HepG2 (cell line): Measurements from ENCODE around the gene SH2D7. TPM values are rescaled to one million over a fixed set of nuclear protein-coding genes. Genes with fewer than 3 reads are reported as not detected.

Experiments used
- ATAC-seq: fragments of 200-7000 bp; cut with Tn5 transposase; 3 replicates; pipeline ENCODE4 v1.9.1; 2020; ENCODE audit warnings: mild to moderate bottlenecking, moderate library complexity
- BruUV-seq: library from RNA; stranded (reverse); fragments of 400-500 nt; replicated peaks from 2 replicates; lab custom pipeline; 2021; lab: Mats Ljungman, UMichigan
- CTCF ChIA-PET: fragments of 300-600 bp; formaldehyde crosslinking; extraction: SDS; loops from one replicate; lab custom pipeline; 2021; ENCODE audit warnings: low total read pairs, inconsistent platforms, low intra/inter-chr PET ratio; lab: Yijun Ruan, JAX
- POLR2A ChIA-PET: fragments of 350-600 bp; sonication (Branson Sonifier 250); formaldehyde crosslinking; loops from one replicate; lab custom pipeline; 2020; ENCODE audit warnings: antibody characterized with exemption, inconsistent platforms; lab: Yijun Ruan, JAX
- DNase-seq: peaks from one replicate; pipeline ENCODE4 v3.0.0-alpha.2; 2015; ENCODE audit warnings: low spot score
- FAIRE-seq: peaks from 3 replicates; lab custom pipeline; 2011; peaks lifted over from hg19 to GRCh38; lab: Jason Lieb, UNC
- H2AFZ ChIP-seq: one replicate; pipeline ENCODE4 v1.6.1; 2011; ENCODE audit warnings: low read length, inconsistent platforms
- H3K27ac ChIP-seq: fragments of 300-600 bp; 3 replicates; pipeline ENCODE4 v1.8.0; 2011; ENCODE audit warnings: mixed run types, mild to moderate bottlenecking, mixed read lengths, low read length, inconsistent platforms; ENCODE audit not compliant: insufficient read depth; ENCODE audit errors: extremely low read length
- H3K27me3 ChIP-seq, 2 experiments: fragments of 200-600 bp in 1 of 2; 2 replicates in 1 of 2; 3 replicates in 1 of 2; pipeline versions ENCODE4 v1.6.0 to v1.8.0; 2011; ENCODE audit warnings: low read length in 2 of 2, mild to moderate bottlenecking in 2 of 2, moderate library complexity in 2 of 2, inconsistent platforms in 1 of 2; ENCODE audit not compliant: insufficient read depth in 2 of 2, control insufficient read depth in 1 of 2
- H3K36me3 ChIP-seq, 2 experiments: fragments of 200-600 bp in 1 of 2; replicated peaks in 1 of 2; 2 replicates in 1 of 2; 3 replicates in 1 of 2; pipeline versions ENCODE4 v1.5.1 to v1.8.0; 2011; ENCODE audit warnings: low read length in 2 of 2, inconsistent platforms in 1 of 2; ENCODE audit not compliant: insufficient read depth in 2 of 2, control insufficient read depth in 1 of 2
- H3K4me1 ChIP-seq: 2 replicates; pipeline ENCODE4 v1.5.1; 2012; ENCODE audit warnings: low read length, inconsistent platforms; ENCODE audit not compliant: insufficient read depth
- H3K4me2 ChIP-seq: 2 replicates; pipeline ENCODE4 v1.6.0; 2011; ENCODE audit warnings: low read depth, low read length, inconsistent platforms
- H3K4me3 ChIP-seq, 3 experiments: fragments of 200-600 bp in 1 of 3; sonication (generic), shearing (Covaris generic) in 1 of 3; replicated peaks in 1 of 3; 2 replicates each; pipeline ENCODE4 v1.5.1; 2011 to 2016; ENCODE audit warnings: low read length in 3 of 3, inconsistent platforms in 2 of 3, low read depth in 2 of 3, mild to moderate bottlenecking in 2 of 3, control low read depth in 1 of 3, mixed read lengths in 1 of 3; ENCODE audit not compliant: insufficient read depth in 1 of 3
- H3K79me2 ChIP-seq: one replicate; pipeline ENCODE4 v1.6.1; 2011; ENCODE audit warnings: low read length, inconsistent platforms; ENCODE audit not compliant: insufficient read depth
- H3K9ac ChIP-seq: 2 replicates; pipeline ENCODE4 v1.6.0; 2011; ENCODE audit warnings: mild to moderate bottlenecking, low read depth, low read length, inconsistent platforms; ENCODE audit not compliant: insufficient read depth
- H3K9me3 ChIP-seq: 2 replicates; pipeline ENCODE4 v1.5.1; 2012; ENCODE audit warnings: mild to moderate bottlenecking, low read length
- H4K20me1 ChIP-seq: 2 replicates; pipeline ENCODE4 v1.6.0; 2011; ENCODE audit warnings: inconsistent platforms, mild to moderate bottlenecking, low read length, moderate library complexity; ENCODE audit not compliant: insufficient read depth
- RBM22 ChIP-seq: fragments of 200-400 bp; formaldehyde crosslinking; optimal IDR thresholded peaks from 2 replicates; pipeline ENCODE3; 2017; ENCODE audit warnings: mild to moderate bottlenecking, low read length, moderate library complexity
- SIN3A ChIP-seq: IDR thresholded peaks from 2 replicates; pipeline ENCODE4 v1.6.1; 2011; ENCODE audit warnings: low read depth, mild to moderate bottlenecking, control low read depth, low read length, borderline replicate concordance
- ZFX ChIP-seq: sonication (generic); formaldehyde crosslinking; IDR thresholded peaks from 2 replicates; pipeline ENCODE4 v1.4.0; 2020; ENCODE audit warnings: mild to moderate bottlenecking, low read depth, missing genetic modification reagents, moderate library complexity
- ZNF160 ChIP-seq: sonication (generic); formaldehyde crosslinking; IDR thresholded peaks from 2 replicates; pipeline ENCODE4 v1.8.0; 2022; ENCODE audit warnings: mild to moderate bottlenecking, inconsistent platforms, missing genetic modification reagents
- ZNF329 ChIP-seq: sonication (generic); formaldehyde crosslinking; IDR thresholded peaks from 2 replicates; pipeline ENCODE4 v1.9.0; 2021; ENCODE audit warnings: low read depth, mild to moderate bottlenecking, missing genetic modification reagents
- ZNF33B ChIP-seq: sonication (generic); formaldehyde crosslinking; IDR thresholded peaks from 2 replicates; pipeline ENCODE4 v1.5.1; 2020; ENCODE audit warnings: mild to moderate bottlenecking, missing genetic modification reagents
- ZNF567 ChIP-seq: sonication (generic); formaldehyde crosslinking; IDR thresholded peaks from 2 replicates; pipeline ENCODE4 v1.8.1; 2023; ENCODE audit warnings: mild to moderate bottlenecking, missing genetic modification reagents, borderline replicate concordance
- ZNF746 ChIP-seq: sonication (generic); formaldehyde crosslinking; IDR thresholded peaks from 2 replicates; pipeline ENCODE4 v1.8.0; 2022; ENCODE audit warnings: mild to moderate bottlenecking, missing genetic modification reagents
- WGBS: methylation state at CpG from one replicate; pipeline ENCODE4 v1.1.6; 2017; ENCODE audit warnings: low lambda C conversion rate; 5-methylcytosine and 5-hydroxymethylcytosine counted together
- in situ Hi-C: cut with HindIII; loops from 2 replicates; pipeline ENCODE4 v1.10.0; 2017; ENCODE audit warnings: low pct_unique_long_range_greater_than_20kb; ENCODE audit not compliant: extremely low pct_ligation_motif_present
- intact Hi-C: fragments of 100-400 bp; cut with micrococcal nuclease; formaldehyde crosslinking; loops from one replicate; pipeline ENCODE4 v1.10.0; 2022; ENCODE audit not compliant: unreplicated experiment
- polyA plus RNA-seq, 8 experiments: library from polyadenylated mRNA; depleted of rRNA in 3 of 8; stranded (reverse) in 7 of 8; unstranded in 1 of 8; fragments of >200 nt; fragmentation: Illumina TruSeq in 4 of 8; extraction: Trizol in 4 of 8; gene quantifications; 2 replicates each; pipeline versions ENCODE4 v1.2.1 to v1.2.3, GENCODE V29; 2011 to 2016; ENCODE audit warnings: low read depth in 4 of 8, missing spikeins in 1 of 8, mixed read lengths in 1 of 8; ENCODE audit not compliant: insufficient read depth in 1 of 8
- total RNA-seq, 5 experiments: library from RNA; depleted of rRNA; stranded (reverse); fragments of >200 nt; fragmentation: Illumina TruSeq; extraction: Trizol; gene quantifications; 2 replicates each; pipeline ENCODE4 v1.2.3, GENCODE V29; 2016; ENCODE audit warnings: low read depth in 1 of 5
- TF ChIP-seq, protein P1 (sequence below): sonication (generic); formaldehyde crosslinking; IDR thresholded peaks from 2 replicates; pipeline ENCODE4 v1.4.0; 2020; ENCODE audit warnings: mild to moderate bottlenecking, missing genetic modification reagents
- TF ChIP-seq, protein P2 (sequence below): sonication (generic); formaldehyde crosslinking; IDR thresholded peaks from 2 replicates; pipeline ENCODE4 v1.5.0; 2020; ENCODE audit warnings: mild to moderate bottlenecking, missing genetic modification reagents, moderate library complexity
- TF ChIP-seq, protein P3 (sequence below): sonication (generic); formaldehyde crosslinking; IDR thresholded peaks from 2 replicates; pipeline ENCODE4 v1.8.0; 2022; ENCODE audit warnings: missing genetic modification reagents, mild to moderate bottlenecking, borderline replicate concordance

SH2D7 gene
- total and polyA plus RNA-seq, 2 of the 13 experiments (the other 11 are each of a cell fraction or from before 2014, with no cell fraction given): not detected

DNA sequence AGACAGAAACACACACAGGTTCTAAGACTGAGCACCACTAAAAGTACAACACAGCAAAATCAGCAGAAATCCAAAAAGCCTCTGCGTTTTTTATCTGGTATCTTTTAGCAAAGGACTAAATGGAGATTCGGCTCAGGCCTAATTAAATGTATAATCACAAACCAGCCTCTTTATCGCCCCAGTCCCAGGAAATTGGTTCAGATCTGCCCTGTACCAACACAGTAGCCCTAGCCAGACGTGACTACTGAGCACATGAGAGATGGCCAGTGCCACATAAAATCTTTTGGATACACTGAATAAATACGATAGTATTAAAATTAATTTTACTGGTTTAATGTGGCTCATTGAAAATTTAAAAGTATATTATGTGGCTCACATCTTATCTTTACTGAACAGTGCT is 34.6 kb upstream of the SH2D7 start:
- Histone ChIP-seq H3K79me2 (peaks cover 41% of the 10 kb centered on the region), H3K27ac (no peak overlapping the region), H2AFZ (no peak overlapping the region), H3K9ac (no peak overlapping the region), H3K4me3 (no peak overlapping the region), H3K9me3 (no peaks in the 10 kb centered on the region), H4K20me1 (peaks cover 4% of the 10 kb centered on the region; the same call in 1 of the 2 replicates), H3K4me1 (peaks cover 47% of the 10 kb centered on the region), H3K36me3 (peaks cover 2 to 5% of the 10 kb centered on the region in 2 experiments; a peak in 2 of 5 replicates), H3K27me3 (no peaks in the 10 kb centered on the region), H3K4me2 (no peak overlapping the region)
- ChIA-PET POLR2A (no interaction called here), CTCF (no interaction called here)
- no peak for FAIRE-seq
- in situ Hi-C loops: no loop called here
- WGBS: 98% methylated on average over 5 of the region's 5 CpGs
- BruUV-seq: no TSS peak
- no peak for ATAC-seq
- intact Hi-C loops: no loop called here
- DNase-seq: no peak
- no peak for TF ChIP-seq ZNF329
- TF ChIP-seq, protein P1, sequence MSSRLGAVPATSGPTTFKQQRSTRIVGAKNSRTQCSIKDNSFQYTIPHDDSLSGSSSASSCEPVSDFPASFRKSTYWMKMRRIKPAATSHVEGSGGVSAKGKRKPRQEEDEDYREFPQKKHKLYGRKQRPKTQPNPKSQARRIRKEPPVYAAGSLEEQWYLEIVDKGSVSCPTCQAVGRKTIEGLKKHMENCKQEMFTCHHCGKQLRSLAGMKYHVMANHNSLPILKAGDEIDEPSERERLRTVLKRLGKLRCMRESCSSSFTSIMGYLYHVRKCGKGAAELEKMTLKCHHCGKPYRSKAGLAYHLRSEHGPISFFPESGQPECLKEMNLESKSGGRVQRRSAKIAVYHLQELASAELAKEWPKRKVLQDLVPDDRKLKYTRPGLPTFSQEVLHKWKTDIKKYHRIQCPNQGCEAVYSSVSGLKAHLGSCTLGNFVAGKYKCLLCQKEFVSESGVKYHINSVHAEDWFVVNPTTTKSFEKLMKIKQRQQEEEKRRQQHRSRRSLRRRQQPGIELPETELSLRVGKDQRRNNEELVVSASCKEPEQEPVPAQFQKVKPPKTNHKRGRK: no peak
- TF ChIP-seq, protein P2, sequence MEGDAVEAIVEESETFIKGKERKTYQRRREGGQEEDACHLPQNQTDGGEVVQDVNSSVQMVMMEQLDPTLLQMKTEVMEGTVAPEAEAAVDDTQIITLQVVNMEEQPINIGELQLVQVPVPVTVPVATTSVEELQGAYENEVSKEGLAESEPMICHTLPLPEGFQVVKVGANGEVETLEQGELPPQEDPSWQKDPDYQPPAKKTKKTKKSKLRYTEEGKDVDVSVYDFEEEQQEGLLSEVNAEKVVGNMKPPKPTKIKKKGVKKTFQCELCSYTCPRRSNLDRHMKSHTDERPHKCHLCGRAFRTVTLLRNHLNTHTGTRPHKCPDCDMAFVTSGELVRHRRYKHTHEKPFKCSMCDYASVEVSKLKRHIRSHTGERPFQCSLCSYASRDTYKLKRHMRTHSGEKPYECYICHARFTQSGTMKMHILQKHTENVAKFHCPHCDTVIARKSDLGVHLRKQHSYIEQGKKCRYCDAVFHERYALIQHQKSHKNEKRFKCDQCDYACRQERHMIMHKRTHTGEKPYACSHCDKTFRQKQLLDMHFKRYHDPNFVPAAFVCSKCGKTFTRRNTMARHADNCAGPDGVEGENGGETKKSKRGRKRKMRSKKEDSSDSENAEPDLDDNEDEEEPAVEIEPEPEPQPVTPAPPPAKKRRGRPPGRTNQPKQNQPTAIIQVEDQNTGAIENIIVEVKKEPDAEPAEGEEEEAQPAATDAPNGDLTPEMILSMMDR (CRISPR knock-in tag): no peak
- no peak for TF ChIP-seq ZNF33B
- no peak for TF ChIP-seq ZNF567 (CRISPR knock-in tag)
- TF ChIP-seq ZFX (CRISPR knock-in tag): no peak
- TF ChIP-seq, protein P3, sequence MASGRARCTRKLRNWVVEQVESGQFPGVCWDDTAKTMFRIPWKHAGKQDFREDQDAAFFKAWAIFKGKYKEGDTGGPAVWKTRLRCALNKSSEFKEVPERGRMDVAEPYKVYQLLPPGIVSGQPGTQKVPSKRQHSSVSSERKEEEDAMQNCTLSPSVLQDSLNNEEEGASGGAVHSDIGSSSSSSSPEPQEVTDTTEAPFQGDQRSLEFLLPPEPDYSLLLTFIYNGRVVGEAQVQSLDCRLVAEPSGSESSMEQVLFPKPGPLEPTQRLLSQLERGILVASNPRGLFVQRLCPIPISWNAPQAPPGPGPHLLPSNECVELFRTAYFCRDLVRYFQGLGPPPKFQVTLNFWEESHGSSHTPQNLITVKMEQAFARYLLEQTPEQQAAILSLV (CRISPR knock-in tag): no peak
- TF ChIP-seq ZNF160: no peak
- TF ChIP-seq ZNF746: no peak
- TF ChIP-seq SIN3A: no peak
- TF ChIP-seq RBM22: no peak
